Stimulated activated CD4-positive, alpha-beta T cell treated with anti-CD3 and anti-CD28 coated beads, Interleukin-12 subunit alpha, Interleukin-12 subunit beta, amount 100 ng/mL, for 24 hours (primary cell): Measurements from ENCODE around the gene SPSB4.
"Not testable (repeated sequence)": the region's sequence is repeated elsewhere in the genome, so short reads cannot be mapped to it uniquely, and the experiment has no call there.

Experiments
- DNase-seq, 2 experiments: peaks; one replicate each; pipeline ENCODE4 v3.0.0-alpha.2; 2020; ENCODE audit warnings: low read depth in 2 of 2

Gene SPSB4

DNA sequence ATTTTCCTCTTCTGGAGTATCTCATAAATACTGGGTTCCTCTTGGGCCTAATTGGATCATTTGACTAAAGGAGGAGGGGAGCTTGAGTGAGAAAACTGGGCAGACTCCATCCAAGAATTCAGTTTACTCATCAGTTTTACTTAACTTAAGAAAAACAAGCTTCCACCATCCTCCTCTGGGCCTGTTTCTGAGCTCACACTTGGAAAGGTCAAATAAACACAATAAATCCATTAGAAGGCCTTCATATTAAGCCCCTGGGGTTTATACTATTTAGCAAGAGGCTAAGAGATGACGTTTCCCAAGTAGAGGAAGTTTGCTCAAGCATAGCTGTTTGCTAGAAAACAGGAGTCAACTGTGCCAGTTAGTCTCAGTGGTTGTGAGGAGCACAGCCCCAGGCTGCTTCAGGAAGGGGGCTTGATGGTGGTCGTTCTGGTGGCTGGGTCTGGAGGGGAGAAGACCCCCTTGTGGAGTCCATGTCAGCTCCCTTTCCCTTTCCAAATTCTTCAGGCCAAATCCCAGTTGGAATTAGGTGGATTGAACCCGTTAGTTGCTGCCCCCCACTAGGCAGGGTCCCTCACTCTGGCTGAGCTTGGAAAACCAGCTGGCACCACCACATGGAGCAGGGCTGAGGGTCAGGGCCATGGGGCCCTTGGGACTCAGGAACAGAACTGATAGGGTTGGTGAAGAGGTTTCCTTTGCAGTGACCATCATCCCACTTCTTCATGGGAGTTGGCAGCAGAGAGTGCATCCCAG lies 64.8 kb downstream of the SPSB4 start:
- no peak for DNase-seq

GRCh38 chr3:141116721-141117120 lies 65.6 kb downstream of the SPSB4 start:
- DNase-seq: no peak

- DNase-seq: not testable (repeated sequence)
These were observed 66.8 kb downstream of the SPSB4 start for GRCh38 chr3:141117982-141118381.

DNA sequence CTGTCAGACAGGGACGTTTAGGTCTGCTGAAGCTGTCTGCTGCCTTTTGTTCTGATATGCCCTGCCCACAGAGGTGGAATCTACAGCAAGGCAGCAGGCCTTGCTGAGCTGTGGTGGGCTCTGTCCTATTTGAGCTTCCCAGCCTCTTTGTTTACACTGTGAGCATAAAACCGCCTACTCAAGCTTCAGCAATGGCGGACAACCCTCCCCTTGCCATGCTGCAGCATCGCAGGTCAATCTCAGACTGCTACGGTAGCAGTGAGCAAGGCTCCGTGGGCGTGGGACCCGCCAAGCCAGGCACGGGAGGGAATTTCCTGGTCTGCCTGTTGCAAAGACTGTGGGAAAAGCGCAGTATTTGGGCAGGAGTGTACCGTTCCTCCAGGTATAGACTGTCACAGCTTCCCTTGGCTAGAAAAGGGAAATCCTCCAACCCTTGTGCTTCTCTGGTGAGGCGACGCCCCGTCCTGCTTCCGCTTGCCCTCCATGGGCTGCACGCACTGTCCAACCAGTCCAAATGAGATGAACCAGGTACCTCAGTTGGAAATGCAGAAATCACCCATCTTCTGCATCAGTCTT lies 71.4 kb downstream of the SPSB4 start:
- DNase-seq: no peak

- no peak for DNase-seq
These were observed 72.7 kb downstream of the SPSB4 start for GRCh38 chr3:141123677-141124410.

DNA sequence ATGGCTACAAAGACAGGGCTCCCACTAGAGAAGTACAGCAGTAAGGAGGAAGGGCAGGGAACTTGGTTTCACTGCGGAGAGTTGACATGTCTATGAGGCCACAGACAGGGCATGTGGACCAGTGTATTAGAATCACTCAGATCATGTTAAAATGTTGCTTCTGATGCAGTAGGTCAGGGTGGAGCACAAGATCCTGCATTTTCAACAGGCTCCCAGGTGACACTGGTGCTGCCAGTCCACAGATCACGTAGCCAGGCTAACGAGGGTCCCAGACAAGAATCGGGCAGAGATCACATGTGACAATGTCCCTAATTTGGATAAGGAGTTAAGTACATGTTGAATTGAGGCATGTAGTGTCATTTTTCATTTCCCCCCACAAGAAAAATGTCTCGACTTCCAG lies 73.6 kb downstream of the SPSB4 start:
- DNase-seq: no peak

DNA sequence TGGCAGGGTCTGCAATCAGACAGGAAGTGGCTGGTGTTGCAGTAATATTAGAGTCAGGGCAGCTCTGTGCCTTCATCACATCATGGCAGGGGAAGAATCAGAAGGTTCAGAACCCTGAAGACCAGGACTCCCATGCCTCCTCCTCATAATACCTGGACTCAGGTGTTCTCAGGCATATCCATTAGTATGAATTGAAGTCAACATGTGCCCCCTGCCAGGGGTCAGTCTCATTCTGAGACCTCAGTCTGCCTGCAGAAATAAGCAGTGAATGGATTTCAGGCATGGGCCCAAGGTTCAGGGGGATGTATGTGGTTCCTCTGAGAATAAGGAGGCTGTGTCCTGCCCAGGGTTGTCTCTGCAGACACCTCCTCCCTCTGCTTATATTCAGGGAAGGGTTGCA lies 74.2 kb downstream of the SPSB4 start:
- DNase-seq: no peak

GRCh38 chr3:141126661-141127343 lies 75.7 kb downstream of the SPSB4 start:
- no peak for DNase-seq

- DNase-seq: no peak
These were observed 76.4 kb downstream of the SPSB4 start for GRCh38 chr3:141127344-141128125.

GRCh38 chr3:141128126-141128777 lies 77.1 kb downstream of the SPSB4 start:
- no peak for DNase-seq

- no peak for DNase-seq
These were observed 77.9 kb downstream of the SPSB4 start for GRCh38 chr3:141129049-141129448.

- no peak for DNase-seq
These were observed 78.4 kb downstream of the SPSB4 start for GRCh38 chr3:141129541-141130011.

DNA sequence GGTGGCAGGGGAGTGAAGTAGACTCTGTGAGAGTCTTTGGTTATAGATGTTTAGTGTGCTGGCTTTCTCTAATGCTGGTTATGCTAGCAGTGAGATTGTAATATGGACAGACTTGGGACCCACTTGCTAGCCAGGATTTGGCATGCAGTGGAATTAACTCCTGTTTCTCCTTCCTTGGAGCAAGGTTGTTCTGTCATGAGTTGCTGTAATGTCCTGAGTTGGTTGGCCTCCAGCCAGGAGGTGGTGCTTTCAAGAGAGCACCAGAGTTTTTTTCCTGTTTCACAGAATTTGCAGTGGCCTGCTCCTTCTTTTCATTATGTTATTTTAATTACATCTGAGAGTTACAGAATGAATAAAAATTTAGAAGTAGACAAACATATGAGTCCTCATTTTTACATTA lies 92.4 kb downstream of the SPSB4 start:
- DNase-seq: no peak

GRCh38 chr3:141146979-141147470 lies 95.9 kb downstream of the SPSB4 start:
- DNase-seq: no peak

- no peak for DNase-seq
These were observed 96.5 kb downstream of the SPSB4 start for GRCh38 chr3:141147657-141148056.

GRCh38 chr3:141148169-141148568 lies 97.0 kb downstream of the SPSB4 start:
- DNase-seq: no peak

DNA sequence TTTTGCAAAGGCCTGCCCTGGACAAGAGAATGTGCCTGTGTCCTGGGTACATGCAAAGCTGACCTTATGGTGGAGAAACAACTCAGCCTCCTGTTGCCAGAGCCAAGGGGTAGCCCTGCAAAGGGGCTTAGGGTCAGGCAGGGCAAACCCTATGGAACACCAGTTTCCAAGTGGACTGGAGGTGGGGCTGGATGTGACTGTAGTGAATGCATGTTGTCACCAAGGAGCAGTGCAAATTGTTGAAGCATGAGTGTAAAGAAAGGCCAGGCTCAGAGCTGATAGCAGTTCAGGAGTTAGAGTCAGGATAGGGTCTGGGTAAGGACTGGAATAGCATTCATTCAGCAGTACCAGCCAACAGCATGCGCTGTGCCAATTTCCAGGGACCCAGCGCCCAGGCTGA lies 97.6 kb downstream of the SPSB4 start:
- DNase-seq: no peak

- DNase-seq: no peak
These were observed 99.1 kb downstream of the SPSB4 start for GRCh38 chr3:141150081-141150830.

DNA sequence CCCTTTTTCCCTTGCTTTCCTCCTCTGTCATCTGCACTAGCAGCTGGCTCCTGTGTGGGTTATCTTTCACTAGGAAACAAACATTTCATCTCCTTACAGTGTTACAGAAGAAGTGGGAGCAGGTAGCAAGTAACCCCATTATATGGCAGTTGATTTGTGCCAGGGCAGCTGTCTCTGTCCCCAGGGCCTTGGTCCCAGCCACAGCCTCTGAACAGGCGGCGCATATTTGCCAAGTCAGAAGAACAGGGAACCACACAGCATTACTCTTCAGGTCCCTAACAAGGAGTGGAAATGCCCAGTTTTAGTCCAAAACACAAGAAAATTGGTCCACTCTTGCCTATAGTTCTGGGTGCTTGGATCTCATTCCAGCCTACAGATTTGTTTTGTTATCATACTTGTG lies 99.8 kb downstream of the SPSB4 start:
- DNase-seq: no peak

DNA sequence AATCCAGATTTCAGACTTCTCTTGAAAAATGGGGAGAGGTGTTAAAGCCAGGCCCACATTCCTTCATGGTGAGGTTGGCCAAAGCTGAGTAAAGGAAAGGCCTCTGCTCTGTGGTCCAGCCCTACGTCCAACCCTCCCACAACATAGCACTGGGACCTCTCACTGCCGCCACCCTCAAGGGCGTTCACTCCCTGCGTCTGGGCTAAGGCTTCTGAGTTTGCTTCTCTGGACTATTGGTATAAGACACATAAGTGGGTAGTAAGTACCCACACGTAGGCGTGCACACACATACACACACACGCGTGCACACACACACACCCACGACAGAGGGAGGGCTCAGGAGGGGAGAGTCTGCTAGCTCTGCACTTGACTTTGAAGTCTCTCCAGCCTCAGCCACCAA lies 100.3 kb downstream of the SPSB4 start:
- DNase-seq: no peak
